GM20431 (cell line): ENCODE data around the gene NOC2L.
"Not testable (repeated sequence)": the region's sequence is repeated elsewhere in the genome, so short reads cannot be mapped to it uniquely, and the experiment has no call there.

Source experiments
- in situ Hi-C: fragments of 300-500 bp; cut with MseI, MboI; formaldehyde crosslinking; loops from one replicate; pipeline ENCODE4 v1.15.0; 2020; ENCODE audit warnings: low sequenced_read_pairs; ENCODE audit not compliant: unreplicated experiment

The NOC2L gene

DNA sequence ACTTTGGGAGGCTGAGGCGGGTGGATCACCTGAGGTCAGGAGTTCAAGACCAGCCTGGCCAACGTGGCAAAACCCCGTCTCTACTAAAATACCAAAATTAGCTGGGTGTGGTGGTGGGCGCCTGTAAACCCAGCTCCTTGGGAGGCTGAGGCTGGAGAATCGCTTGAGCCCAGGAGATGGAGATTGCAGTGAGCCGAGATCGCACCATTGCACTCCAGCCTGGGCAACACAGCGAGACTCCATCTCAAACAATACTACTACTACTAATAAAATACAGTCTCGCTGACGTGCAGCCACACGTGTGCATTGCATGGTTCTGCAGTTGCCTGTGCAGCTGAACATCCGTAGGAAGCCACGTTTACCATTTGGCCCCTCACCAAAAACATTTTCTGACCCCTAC lies 12.2 kb downstream of the NOC2L start:
- in situ Hi-C loops: not testable (repeated sequence)

DNA sequence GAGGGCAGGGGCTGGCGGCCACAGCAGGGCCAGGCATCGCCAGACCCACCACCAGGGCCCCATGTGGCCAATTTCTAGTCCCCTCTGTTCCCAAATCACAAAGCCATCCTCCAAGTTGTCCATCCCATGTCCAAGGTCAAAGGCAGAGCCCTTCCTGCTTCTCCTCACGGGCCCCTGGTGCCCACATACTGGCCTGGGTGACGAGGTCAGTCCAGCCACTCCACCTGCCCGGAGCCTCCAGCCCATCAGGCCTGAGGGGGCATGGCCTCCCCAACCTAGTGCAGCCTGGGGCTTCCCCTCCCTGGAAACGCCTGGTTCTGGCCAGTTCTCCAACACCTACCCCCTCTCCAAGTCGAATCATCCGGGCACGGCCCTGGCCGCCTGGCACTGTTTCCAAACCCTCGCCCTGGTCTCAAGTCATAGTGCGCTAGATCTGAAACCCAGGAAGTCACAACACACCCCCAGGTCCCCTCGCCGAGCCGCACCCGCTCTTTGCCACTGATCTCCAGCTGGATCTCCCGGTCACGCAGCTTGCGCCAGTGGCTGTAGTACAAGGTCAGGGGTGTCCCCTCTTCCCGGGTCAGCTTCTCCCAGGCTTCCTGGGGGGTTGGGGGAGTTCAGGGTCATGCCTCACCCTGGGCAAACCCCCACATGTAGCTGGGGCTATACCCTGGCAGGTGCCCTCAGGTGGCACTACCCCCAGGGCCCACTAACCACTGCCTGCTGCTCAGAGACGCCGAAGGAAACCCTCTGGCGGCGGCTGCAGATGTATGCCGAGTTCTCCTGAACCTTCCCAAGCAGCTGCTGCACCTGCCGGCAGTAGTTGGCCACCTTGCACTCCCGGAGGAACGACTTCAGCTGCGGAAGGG lies 13.1 kb downstream of the NOC2L start:
- in situ Hi-C loops: no loop called here

DNA sequence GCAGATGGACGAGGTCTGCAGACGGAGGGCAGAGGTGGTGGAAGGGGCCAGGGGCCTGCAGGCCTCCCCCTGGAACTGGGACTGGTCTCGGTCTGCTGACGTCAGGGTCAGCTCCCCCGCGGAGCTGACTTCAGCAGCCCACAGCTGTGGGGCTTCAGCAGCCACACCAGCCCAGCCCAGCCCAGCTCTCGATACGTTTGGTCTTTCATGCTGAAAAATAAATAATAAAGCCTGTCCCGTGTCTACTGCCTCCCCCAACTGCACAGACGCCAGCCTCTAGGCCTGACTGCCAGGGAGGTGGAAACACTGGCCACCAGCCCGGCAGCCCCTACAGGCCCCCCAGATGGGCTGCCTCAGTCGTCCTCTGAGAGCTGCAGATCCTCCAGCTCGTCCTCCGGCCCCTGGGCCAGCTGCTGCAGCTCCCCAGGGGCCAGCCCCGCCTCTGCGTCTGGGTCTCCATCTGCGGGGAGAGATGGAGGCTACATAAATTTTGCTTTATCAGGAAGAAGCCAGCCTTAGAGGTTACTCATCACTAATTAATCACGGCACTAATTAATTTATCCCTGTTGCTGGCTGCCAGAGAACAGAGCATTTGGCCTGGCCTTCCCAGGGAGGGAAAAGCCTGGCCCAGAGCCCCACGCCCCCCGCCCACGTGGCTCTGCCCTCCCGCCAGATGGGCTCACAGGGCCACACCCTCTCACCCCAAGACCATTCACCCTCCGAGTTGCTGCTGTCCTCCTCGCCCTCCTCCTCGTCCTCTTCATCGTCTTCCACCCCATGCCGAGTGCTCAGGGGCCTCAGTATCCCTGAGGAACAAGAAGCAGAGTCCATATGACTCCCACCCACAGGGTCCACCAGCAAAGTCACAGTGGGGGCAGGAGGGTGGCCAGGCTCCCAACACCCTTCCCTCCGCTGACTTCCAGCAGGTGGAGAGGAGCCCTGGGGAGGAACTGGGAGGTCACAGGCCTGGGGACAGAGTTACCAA lies 14.4 kb downstream of the NOC2L start:
- in situ Hi-C loops: no loop called here

DNA sequence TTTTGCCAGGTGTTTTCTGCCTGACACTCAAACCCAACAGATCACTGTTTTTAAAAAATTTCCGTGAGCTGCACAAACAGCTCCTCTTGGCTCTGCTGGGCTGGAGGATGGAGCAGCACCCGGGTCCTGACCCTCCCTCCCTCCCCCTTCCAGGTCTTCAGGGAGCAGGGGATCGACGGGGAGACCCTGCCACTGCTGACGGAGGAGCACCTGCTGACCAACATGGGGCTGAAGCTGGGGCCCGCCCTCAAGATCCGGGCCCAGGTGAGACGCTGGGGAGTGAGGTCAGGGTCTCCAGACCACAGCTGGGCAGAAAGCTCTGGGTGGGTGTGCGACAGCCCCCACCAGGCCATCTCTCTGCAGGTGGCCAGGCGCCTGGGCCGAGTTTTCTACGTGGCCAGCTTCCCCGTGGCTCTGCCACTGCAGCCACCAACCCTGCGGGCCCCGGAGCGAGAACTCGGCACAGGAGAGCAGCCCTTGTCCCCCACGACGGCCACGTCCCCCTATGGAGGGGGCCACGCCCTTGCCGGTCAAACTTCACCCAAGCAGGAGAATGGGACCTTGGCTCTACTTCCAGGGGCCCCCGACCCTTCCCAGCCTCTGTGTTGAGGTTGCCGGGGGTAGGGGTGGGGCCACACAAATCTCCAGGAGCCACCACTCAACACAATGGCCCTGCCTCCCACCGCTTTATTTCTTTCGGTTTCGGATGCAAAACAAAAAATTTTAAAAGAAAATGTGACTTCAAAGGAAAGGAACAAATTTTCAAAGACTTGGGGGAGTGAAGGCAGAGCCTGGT lies 15.3 kb downstream of the NOC2L start:
- in situ Hi-C loops: no loop called here

DNA sequence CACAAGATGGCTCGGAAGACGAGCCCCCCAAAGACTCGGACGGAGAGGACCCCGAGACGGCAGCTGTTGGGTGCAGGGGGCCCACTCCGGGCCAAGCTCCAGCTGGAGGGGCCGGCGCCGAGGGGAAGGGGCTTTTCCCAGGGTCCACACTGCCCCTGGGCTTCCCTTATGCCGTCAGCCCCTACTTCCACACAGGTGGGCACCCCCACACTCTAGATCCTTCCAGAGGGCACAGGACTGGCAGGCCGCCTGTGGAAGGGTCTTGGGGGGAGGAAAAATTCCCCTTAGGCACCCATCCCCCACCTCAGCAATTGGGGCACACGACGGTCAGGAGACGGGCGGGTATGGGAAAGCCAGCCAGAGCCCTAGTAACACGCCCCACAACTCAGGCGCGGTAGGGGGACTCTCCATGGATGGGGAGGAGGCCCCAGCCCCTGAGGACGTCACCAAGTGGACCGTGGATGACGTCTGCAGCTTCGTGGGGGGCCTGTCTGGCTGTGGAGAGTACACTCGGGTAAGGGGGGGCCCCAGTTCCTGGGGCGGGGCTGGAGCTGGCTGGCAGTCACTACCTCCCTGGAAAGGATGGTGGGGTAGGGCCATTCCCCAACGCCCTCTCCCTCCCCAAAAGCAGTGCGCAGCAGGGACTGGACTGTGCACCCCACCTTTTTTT lies 16.1 kb downstream of the NOC2L start:
- in situ Hi-C loops: no loop called here

DNA sequence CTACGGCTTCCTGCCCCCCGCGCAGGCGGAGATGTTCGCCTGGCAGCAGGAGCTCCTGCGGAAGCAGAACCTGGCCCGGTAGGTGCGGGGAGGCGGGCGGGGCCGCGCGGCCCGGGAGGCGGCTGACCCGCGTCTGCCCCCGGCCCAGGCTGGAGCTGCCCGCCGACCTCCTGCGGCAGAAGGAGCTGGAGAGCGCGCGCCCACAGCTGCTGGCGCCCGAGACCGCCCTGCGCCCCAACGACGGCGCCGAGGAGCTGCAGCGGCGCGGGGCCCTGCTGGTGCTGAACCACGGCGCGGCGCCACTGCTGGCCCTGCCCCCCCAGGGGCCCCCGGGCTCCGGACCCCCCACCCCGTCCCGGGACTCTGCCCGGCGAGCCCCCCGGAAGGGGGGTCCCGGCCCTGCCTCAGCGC lies 16.6 kb downstream of the NOC2L start:
- in situ Hi-C loops: no loop called here

DNA sequence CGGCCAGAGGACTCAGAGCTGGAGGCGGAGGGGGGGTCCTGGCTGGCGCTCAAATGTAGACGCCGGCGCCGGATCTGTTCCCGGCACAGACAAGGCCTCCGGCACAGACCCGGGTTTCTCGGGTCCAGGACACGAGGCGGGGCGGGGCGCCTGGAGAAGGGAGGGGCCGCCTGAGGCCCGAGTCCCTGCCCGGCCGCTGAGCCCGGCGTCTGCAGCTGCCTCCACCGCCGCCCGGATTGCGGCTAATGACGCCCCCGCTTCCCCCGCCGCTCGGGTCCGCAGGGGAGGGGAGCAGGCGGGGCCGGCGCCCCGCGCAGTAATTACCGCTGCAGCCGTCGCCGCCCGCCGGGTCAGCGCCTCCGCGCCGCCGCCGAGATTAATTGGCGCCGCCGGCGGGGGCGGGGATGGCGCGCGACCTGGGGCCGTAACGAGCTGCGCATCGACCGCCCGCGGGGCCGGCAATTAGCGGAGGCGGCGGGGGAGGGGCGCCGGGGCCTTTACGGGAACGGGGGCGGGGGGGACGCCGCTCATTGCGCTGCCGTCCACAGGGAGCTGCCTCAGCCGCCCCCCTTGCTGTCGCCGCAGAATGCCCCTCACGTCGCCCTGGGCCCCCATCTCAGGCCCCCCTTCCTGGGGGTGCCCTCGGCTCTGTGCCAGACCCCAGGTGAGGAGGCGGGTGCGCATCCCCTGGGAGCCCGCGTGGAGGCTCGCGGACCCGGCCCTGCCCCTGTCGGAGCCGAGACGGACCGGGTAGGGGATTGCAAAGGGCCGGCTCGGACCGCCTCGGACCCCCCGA lies 17.3 kb downstream of the NOC2L start:
- in situ Hi-C loops: no loop called here

DNA sequence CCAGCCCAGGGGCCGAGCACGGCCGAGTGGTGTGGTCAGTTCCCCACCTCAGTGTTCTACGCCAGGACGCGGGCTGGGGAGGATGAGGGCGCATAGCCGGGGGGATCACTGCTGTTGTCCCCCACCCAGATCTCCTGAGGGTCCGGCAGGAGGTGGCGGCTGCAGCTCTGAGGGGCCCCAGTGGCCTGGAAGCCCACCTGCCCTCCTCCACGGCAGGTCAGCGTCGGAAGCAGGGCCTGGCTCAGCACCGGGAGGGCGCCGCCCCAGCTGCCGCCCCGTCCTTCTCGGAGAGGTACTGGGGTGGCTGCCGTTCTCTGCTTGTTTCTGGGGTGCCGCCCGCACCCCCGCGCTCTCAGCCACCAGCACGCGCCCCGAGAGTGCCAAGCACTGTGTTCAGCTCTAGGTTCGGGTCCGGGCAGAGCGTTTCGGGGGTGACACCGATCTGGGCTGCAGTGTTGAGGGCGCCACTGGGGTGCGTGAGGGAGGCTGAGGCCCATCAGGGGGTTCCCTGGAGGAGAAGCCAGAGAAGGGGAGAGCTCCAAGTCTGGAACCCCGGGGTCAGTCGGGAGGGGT lies 18.0 kb downstream of the NOC2L start:
- in situ Hi-C loops: no loop called here

DNA sequence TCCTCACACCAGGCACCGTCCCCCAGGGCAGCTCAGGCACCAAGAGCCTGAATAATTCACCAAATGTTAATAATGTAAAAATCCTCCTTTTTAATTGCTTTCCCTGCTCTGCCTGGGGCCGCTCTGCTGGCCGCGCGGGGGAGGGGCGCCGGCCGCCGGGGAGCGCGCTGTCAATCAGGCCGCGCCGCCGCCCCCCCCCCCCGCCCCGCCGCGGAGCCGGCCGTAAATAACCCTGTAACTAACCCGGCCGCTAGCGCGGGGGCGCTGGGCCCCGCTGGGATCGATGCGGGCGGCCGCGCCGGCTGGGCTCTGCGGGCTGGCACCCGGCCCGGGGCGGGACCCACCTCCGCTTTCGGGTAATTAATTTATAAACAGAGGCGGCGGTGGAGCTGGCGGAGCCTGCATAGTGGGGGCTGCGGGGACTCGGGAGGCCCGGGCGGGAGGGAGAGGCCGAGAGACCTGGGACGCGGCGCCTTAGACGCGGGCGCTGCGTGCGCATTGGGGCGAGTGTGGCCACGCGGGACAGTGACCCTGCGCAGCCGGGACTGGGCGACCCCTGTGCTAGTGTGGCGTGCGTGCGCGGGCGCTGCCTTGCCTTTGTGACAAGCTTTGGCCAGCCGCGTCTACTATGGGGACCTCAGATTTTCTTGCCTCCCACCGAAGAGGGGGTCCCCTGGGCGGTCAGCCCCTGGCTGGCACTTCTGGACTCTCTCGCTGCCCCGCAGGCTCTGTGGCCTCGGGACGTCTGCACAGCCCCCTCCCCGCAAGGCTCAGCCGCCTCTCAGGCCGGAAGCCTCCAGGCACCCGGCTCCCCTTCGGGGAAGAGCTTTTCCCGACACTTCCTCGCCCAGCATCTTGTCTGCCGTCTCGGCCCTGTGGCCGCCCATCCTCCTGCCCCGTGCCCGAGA lies 18.7 kb downstream of the NOC2L start:
- in situ Hi-C loops: no loop called here

DNA sequence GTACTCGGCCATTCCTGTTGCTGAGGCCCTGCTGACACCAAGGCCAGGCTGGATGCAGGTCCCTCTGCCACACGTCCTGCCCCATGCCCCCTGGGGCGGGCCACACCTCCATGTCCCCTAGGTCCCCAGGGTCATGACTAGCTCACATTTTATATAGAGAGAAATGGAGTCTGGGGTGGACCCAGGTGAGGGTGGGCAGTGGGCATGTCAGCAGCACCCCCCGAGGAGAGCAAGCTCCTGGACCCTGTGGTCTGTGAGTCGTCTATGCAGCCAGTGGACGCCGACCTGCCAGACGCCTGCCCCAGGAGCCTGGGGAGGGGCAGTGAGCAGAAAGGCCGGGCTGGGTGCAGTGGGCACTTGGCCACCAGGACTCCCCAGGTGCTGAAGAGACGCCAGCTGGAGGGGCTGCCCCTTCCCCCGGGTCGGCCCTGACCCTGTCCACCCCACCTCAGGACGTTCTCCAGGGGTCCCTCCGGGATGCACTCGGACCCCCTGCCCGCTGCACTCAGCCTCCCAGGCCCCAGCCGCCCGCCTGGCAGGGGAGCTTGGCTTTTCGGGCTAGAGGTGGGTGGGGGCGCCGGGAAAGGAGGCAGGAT lies 19.4 kb downstream of the NOC2L start:
- in situ Hi-C loops: no loop called here

DNA sequence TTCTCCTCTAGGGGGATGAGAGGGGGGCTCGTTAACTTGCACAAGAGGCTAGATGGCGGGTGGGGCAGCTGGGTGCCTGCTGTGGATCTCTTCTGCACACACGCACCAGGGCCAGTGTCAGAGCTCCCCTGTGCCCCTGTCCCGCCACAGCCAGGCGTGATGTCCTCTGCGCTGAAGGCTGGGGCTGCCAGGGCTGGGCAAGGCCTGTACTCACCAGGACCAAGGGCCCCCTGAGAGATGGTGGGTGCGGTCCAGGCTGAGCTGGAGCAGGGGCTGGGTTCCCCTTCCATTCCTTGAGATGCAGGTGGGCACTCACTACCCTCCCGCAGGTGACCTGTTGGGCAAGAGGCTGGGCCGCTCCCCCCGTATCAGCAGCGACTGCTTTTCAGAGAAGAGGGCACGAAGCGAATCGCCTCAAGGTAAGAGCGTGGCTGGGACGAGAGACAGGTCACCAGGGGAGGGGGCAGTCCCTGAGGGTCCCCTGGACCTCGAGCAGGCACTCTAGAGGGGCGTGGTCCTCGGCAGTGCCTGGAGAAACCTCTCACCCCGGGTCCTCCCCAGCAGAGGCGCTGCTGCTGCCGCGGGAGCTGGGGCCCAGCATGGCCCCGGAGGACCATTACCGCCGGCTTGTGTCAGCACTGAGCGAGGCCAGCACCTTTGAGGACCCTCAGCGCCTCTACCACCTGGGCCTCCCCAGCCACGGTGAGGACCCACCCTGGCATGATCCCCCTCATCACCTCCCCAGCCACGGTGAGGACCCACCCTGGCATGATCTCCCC lies 20.2 kb downstream of the NOC2L start:
- in situ Hi-C loops: no loop called here

DNA sequence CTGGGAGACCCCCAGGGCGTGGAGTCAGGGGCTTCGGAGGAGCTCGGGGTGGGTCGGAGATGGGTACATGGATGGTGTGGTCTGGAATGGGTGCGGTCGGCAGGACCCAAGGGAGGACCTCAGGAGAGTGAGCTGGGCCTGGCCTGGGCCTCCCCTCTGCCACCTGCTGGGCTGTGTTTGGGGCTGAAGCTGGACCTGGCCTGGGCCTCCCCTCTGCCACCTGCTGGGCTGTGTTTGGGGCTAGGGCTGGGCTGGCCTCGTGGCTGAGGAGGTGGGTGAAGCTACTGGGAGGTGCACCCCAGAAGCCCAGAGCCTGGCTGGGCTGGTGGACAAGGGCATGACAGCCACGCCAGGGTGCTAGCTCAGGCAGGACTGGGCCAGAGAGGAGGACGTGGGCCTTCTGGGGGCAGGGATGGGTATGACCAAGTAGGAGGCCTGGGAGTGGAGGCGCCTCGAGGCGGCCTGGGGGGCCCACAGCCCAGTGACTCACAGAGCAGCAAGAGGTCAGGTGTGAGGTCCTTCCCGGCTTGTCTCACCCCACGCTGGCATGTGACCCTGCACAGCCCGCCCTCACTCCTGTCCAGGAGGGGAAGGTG lies 20.9 kb downstream of the NOC2L start:
- in situ Hi-C loops: no loop called here

DNA sequence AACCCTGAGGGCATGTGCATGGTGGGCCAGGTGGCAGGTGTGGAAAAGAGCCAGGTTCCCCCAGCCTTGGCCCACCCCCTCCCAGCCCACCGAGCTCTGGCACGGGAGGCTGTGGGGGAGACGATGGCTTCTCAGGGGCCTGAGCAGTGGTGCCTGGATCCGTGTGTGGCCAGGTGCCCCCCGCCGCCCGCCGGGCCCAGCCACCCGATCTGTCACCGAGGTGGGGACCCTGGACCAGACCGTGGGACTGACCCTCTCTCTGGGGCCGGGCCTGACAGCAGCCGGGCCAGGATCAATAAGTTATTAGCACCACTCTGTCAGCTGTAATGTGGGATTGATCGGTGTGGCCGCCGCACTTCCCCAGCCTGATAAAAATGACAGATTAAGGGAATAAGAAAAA lies 21.5 kb downstream of the NOC2L start:
- in situ Hi-C loops: no loop called here

DNA sequence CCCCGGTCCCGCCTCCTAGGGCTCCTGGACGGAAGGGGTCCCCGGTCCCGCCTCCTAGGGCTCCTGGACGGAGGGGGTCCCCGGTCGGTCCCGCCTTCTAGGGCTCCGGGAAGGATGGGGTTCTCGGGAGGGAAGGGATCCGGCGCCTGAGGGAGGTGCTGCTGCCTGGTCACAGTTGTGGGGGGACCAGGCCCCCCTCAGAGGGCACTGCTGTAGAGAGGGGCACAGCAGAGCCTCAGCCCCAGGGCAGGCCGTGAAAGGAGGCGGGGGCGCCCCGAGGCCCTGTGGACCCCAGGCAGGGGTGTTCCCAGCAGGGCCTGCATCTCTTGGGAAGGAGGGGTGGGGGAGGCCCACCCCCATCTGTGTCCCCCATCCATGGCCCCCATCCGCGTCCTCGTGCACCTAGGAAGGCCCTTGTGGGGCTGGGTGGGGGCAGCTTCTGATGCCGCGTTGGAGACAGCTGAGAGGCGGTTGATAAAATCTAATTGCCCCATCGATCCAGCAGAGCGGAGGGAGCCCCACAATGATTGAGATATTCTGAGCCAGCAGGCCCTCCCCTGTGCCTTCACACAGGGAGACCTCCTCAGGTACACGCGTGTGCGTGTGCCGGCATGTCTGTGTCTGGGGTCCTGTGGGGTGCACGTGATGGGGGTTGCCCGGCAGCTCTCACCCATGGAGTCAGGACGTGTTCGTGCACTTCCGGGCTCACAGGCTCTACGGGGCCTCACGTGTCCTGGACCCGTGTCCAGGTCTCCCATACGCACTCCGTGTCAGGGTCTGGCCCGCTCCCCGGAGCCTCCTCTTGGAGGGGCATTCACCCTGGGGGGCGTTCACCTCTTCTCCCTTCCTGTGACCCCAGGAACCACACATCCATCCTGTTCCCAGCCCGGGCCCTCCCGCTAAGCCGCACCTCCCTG lies 22.4 kb downstream of the NOC2L start:
- in situ Hi-C loops: no loop called here

DNA sequence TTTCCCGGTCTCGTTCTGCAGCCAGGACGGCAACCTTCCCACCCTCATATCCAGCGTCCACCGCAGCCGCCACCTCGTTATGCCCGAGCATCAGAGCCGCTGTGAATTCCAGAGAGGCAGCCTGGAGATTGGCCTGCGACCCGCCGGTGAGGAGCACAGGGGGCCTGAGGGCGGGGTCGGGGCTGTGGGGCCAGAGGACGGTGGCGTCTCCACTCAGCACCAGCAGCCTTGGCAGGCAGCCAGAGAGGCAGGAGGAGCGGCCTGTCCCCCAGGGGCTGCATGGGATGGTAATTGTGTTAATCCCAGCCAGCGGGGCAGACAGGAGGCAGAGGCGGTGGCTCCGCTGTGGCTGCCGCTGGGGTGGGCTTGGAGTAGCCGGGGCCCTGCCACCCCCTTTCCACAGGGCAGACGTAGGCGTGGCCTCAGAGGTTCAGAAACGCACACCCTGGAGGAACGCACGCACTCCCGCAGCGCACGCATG lies 23.3 kb downstream of the NOC2L start:
- in situ Hi-C loops: no loop called here
